Spleen (tissue), 7 donors: ENCODE data around the gene MTG1.

Experiments used
- CTCF ChIP-seq, 11 experiments: fragments of 200-600 bp in 7 of 11; fragments of 450-650 bp in 4 of 11; sonication (generic) in 4 of 11; IDR thresholded peaks in 8 of 11; conservative IDR thresholded peaks in 3 of 11; 1 replicate in 7 of 11; 2 replicates in 4 of 11; pipeline versions ENCODE4 v1.4.0 to v1.8.0; 2016 to 2021; ENCODE audit warnings: antibody characterized with exemption in 11 of 11, inconsistent platforms in 4 of 11, mild to moderate bottlenecking in 1 of 11
- POLR2A ChIP-seq, 3 donors: fragments of 450-650 bp; IDR thresholded peaks; one replicate each; pipeline ENCODE4 v1.5.1; 2017; ENCODE audit warnings: antibody characterized with exemption in 3 of 3, mild to moderate bottlenecking in 1 of 3
- donor health status: DM: no; HTN: no; CAD: no; lungs with moderate emphysema.
- donor health status: DM: no; HTN: no; CAD: no.
- donor health status: DM: no; HTN: no; CAD: no.

DNA sequence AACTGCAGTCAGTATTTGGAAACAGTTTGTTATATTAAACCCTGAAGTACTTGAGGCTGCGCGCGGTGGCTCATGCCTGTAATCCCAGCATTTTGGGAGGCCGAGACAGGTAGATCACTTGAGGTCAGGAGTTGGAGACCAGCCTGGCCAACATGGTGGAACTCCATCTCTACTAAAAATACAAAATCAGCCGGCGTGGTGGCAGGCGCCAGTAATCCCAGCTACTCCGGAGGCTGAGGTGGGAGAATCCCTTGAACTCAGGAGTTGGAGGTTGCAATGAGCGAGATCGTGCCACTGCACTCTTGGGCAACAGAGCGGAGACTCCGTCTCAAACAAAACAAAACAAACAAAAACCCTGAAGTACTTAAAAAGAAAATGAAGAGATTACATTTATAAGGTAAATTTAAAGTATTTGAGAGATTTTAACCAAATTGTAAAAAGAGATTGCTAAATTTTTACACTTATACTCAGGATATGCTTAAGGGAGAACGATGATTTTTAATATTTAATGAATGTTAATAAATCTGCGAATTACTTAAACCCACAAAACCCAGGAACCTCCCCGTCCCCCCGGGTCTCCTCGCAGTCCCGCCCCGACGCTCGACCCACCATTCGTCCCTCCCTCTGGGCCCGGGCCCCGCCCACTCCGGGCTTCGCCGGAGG, 425 bp upstream of the MTG1 start:
- TF ChIP-seq POLR2A (IDR thresholded peaks at IDR 0.05), result no peak
- no peak for TF ChIP-seq CTCF (IDR thresholded peaks at IDR 0.05 in 8 of 11, conservative IDR thresholded peaks at IDR 0.05 in 3 of 11)
